ENCODE results near the gene GRAMD2A.

GRAMD2A gene

DNA sequence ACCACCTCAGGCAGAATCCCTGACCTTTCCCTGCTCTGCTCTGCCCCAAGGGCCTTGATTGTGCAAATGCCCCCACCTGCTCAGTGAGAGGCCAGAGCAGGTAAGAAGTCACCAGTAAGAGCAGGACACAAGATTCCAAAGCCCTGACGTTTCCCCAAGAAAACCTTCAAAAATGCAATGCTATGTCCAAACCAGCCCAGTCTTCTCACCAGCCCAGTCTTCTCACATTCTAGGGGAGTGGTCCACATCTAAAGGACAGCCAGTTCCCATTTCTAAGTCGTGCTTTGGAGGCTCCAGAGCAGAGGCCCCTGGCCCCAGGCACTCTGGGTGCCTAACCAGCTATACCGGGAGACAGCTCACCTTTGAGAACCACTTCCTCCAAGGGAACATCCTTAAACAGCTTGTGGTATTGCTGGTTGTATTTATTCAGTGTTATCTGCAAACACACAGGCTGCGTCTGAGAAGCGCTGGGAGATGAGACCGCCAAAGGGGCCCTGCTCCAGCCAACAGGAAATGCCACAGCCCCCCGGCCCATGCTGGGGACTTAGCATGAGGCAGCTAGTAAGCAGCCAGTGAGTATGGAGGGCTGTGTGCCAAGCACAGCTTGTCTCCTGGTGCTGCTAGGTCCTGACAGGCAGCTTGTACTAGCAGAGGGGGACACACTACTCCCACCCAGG, 29.3 kb downstream of the GRAMD2A start:
- no peak for DNase-seq (ENCODE audit: low read depth in 2 of 2)

DNA sequence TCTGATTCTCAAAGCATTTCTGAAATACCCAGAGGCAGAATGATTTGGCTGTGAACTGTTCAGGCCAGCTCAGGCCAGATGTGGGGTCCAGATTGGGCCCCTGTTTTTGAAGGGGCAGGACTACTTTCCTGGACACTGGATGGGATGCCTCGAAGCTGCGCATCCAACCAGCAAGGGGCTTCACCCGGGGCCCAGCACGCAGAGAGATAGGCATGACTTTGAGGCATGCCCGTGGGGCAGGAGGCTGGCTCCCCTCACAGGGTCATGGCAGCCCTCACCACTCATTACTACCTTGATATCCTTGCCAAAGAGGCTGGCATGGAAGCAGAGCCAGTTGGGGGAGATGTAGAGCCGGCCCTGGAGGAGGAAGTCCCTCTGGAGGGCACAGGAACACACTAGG, 30.1 kb downstream of the GRAMD2A start:
- no peak for DNase-seq (ENCODE audit: low read depth in 2 of 2)

DNA sequence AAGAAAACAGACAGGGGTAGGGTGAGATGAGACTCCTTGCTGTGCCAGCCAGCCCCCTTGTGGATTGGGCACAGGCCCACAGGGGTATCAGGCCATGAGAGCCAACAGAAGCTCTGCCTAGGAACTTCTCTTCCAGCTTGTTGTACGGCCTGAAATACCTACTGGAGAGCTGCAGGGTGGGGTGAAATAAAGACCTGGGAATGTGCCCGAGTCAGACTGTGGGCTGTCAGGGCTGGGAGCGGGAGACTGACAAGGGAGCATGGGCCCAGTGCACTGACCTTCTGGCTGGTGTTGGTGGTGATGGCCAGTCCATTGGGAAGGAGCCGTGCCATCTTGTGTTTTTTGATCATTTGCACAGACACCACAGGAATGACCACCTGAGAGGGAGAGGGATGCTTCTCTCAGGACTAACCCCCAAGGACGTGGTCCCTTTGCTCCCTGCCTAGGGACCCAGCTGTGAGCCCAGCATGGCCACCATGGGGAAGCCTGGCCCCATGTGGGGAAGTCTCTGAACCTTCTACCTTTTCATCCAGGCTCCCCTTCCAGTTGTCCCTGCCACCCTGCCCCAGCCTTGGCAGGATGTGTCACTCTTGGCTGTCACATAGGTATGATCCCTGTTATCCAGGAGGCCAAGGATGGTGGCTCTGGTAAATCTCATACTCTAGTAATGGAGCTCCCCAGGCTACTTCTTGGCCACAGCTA, 30.7 kb downstream of the GRAMD2A start:
- no peak for DNase-seq (ENCODE audit: low read depth in 2 of 2)

DNA sequence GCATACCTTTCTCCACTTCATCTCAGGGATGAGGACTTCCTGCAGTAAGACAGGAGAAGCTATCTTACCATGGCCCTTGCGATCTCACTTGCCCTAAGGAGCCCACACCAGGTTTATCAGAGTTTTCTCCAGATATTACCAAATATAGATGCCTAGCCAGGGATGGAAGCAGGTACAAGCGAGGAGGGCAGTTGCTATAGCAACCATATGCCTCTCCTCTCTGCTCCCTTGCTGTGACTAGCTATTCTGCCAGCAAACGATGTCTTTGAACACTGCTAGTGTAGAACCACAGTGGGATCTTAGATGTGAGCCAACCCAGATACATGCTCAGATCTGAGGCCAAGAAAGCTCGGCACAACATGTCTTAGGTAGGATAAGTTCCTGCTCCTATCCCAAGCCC, 33.9 kb downstream of the GRAMD2A start:
- no peak for DNase-seq (ENCODE audit: low read depth in 2 of 2)

DNA sequence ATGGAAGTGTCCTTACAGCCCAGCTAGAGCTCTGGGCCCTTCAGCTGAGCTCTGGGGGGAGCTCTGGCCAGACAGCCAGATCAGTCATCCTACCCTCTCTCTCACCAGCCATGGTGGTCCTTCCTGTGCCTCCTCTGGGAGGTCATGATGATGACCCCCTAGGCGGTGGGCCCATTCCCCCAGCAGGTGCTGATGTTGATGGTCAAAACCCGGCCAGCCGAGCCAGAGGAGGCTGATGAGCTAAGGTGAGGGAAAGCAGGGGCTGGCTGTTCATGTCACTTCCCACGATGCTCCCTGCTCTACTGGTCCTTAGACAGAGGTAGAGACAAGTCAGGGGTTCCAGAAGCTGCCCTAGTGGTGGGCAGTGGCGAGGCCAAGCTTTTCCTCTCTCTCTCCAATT, 35.0 kb downstream of the GRAMD2A start:
- DNase-seq (ENCODE audit: low read depth in 2 of 2), result no peak

DNA sequence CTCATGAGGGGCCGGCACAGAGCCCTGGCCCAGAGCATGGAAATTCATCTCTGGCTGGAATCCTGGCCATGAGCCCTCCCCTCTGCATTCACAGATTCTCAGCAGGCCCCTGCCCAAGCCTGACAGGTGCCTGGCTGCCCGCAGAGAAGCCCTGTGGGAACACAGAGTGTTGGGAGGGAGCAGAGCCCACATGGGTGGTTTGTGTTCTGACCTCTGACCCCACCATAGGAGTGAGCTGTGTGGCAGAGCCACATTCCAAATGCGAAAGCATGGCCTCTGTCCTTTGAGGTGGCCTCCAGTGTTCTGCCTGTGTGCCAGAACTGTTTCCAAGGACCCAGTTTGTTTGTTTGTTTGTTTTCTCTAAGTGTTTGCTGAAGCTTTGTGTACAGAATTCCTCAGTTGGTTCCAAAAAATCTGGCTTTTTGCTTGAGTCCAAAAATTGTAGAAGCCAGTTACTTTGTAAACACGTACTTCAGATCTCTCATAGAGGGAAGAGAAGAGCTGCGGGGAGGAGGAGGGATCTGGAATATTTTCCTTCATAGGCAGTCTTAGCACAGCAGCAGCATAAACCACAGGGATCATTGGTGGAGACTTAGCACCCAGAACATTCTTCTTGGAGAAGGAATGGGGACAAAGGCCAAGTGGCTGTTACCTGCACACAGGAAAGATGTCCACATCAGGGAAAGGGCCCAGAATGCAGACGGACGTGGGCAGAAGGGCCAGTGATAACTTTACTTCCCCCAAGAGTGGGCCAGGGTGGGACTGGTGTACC, 36.0 kb downstream of the GRAMD2A start:
- no peak for DNase-seq (ENCODE audit: low read depth in 2 of 2)

DNA sequence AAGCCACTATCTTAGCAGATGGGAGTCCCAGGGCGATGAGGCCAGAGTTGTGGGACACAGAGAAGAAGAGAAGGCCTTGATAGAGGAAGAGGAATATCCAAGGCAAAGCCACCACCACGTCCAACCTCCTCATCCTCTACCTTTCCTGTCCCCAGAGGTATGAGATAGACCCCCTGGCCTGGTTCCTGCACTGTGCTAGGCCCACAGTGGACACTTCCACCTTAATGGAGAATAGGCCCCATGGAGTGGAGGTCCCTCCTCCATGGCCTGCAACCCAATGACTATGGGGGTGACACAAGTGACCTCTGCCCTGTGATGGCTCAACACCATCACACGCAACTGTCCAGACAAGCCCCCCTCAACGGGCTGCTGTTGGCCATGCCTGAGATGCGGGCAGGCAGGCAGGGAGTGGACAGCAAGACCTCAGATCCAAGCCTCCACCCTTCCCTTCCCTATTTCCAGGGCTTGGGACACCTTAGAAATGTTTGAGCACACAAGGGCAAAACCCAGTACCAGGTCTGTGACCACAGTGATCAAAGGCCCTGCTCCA, 36.8 kb downstream of the GRAMD2A start:
- DNase-seq (ENCODE audit: low read depth in 2 of 2), result no peak

DNA sequence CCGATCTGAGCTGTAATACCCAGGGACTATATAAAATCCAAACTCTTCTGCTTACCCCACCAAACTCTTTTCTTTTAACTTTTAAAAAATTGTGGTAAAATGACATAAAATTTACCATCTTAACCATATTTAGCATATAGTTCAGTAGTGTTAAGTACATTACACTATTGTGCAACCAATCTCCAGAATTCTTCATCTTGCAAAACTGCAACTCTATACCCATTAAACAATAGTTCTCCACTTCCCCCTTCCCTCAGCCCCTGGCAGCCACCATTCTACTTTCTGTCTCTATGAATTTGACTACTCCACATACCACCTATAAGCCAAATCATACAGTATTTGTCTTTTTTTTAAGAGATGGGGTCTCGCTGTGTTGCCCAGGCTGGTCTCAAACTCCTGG, 40.7 kb downstream of the GRAMD2A start:
- no peak for DNase-seq (ENCODE audit: low read depth in 2 of 2)

DNA sequence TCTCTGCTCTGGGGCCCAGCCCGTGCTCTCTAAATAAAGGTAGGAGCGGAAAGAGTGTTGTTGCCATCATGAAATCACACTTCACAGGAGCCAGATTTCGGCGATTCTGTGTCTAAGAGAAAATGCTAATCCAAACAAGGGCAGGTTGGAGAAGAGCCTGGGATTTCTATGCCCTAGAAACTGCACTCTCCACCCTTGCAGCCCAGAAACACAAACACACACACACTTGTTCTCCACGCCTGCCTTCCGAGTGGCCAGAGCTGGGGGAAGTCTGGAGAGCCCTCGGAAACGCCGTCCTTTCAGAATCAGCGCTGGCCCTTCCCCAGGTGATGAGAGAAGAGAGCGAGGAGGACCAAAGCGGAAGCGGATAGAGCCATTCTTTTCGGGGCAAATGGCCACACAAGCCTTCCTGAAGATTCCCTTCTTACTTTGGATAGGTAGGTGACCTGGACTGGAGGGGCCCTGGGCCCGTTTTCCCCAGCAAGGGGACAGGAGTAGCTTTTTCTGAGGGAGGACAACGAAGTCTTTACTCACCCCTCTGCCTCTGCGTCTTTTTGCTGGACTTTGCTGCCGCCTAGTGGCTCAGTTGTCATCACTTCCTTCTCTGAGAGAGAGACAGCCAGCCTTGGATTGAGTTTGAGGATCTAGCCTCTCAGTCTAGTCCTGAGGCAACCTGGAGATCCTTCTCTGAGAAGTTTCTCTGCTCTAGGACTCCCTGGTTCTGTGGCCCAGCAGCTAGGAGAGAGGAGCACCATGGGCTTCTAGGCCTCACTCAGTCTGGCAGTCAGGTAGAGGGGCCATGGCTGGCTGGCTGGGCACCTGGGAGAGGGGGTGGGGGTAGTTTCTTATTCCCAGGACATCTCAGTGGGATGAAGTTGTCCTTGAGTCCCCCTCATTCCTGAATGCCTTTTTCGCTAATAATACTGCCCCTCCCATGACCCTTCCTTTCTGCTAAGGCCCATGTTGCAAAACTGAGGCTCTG, 41.7 kb downstream of the GRAMD2A start:
- DNase-seq (ENCODE audit: low read depth in 2 of 2), result peak; percentile 67

DNA sequence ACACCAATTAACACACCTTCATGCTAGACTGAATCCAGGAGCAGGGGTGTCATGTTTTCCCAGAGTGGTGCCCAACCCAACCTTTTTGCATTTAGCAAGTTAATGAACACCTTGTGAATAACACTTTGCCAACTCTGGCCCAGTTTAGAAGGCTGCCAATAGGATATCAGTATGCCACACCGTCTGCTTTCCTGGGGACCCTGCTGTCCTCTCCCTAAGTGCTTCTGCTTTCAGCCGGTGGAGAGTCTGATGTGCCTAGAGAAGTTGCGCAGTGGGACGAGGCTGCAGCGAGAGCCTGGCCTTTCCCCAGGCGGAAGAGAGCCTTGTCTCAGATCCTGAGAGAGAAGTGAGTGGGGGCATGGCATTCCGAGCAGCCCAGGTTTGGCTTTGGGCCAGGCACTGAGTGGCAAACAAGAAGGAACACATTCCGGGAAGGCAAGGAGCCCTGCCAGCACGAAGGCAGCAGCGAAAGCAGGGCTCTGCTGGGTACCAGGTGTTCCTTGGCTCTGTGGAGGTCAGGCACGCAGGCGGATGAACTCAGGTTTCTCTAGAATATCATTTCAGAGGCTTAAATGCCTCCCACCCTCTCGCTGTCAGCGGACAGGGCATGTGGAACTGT, 42.5 kb downstream of the GRAMD2A start:
- DNase-seq (ENCODE audit: low read depth in 2 of 2), result no peak

DNA sequence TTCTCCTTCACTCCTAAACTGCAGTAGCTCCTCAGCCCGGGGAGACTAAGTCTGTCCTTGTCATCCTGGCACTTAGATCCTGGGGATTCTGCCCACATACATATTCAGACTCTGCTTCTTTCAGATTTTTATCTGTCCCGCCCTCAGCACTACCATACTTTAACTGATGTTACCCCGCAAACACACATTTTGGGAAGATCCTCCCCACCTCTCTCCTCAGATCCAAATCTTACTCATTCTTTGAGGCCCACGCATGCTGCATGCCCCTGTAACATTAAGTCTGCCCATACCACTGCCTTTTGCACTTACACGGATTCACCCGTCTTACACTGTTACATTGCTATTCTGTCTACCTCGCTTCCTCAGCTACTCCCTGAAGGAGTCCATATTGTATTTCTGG, 43.3 kb downstream of the GRAMD2A start:
- DNase-seq (ENCODE audit: low read depth in 2 of 2), result no peak

DNA sequence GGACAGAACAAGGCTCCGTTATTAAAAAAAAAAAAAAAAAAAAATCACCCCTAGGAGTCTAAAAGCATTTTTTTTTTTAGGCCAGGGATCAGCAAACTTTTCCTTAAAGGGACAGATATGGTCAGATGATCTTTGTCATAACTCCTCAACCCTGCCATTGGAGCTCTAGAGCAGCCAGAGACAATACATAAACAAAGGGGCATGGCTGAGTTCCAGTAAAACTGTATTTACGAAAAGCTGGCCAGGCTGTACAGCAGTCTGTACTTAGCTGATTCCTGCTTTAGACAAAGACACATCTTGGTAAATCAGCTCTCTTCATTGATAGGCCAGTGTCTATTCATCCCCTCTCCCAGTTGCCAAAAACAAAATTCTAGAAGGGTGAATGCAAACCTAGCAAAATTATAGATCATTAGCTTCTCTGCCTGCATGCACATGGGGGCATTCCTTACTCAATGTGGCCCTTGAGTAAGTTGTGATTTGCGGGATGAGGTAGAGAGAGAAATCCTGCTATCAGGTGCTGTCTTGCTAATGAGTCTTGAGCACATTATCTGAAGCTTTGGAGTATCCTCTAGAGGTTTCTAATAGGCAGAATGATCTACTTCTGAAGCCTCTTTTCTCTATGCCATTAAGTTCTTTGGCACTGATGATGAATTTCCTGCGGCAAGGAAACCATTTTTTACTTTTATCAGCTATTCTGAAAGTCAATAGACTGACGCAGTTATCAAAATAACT, 44.2 kb downstream of the GRAMD2A start:
- no peak for DNase-seq (ENCODE audit: low read depth in 2 of 2)

DNA sequence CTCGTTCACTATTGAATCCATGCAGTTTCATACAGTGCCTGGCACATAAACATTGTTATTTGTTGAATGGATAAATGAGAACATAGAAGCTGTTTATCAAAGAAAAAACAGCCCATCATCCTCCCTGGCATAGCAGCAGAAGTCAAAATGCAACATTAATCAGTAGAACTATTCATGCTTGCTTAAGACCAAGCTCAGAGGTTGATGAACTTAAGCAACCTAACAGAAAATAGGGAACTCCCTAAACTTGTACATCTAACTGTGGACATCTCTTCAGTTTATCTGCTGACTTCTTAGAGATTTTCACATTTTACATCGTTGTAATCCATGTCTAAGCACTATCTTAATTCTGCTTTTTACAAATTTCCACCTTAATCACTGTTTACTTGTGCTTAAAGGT, 50.2 kb downstream of the GRAMD2A start:
- DNase-seq (ENCODE audit: low read depth in 2 of 2), result no peak

DNA sequence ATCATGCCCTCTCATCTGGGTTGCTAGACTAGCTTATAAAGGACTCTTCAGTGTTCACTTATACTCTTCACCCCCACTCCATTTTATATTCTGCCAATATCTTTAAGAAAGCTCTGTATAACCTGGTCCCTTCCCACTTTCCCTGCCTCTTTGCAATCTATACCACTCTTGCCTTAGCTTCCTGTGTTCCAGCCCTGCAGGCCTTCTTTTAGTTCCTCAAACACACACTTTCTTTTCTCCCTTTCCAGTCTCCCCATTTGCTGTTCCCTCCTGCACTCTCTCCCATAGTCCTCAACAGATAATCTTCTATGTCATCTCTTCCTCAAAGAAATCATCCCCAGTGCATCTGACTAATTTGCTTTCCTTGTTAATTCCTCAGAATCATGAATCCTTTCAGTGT, 50.7 kb downstream of the GRAMD2A start:
- DNase-seq (ENCODE audit: low read depth in 2 of 2), result no peak

DNA sequence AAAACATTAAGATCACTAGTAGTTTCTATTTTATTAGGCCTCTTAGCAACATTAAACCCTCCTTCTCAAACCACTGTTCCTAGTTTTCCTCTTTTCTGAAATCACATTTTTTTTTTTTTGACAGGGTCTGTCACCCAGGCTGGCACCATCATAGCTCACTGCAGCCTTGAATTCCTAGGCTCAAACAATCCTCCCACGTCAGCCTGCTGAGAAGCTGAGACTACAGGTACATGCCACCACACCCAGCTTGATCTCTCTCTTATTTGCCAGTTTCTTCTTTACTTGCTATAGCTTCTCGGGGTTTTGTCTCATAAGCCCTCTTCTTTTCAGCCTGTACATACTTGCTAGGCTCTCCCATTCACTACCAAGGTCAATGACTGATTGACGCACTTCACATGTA, 51.4 kb downstream of the GRAMD2A start:
- DNase-seq (ENCODE audit: low read depth in 2 of 2), result no peak

DNA sequence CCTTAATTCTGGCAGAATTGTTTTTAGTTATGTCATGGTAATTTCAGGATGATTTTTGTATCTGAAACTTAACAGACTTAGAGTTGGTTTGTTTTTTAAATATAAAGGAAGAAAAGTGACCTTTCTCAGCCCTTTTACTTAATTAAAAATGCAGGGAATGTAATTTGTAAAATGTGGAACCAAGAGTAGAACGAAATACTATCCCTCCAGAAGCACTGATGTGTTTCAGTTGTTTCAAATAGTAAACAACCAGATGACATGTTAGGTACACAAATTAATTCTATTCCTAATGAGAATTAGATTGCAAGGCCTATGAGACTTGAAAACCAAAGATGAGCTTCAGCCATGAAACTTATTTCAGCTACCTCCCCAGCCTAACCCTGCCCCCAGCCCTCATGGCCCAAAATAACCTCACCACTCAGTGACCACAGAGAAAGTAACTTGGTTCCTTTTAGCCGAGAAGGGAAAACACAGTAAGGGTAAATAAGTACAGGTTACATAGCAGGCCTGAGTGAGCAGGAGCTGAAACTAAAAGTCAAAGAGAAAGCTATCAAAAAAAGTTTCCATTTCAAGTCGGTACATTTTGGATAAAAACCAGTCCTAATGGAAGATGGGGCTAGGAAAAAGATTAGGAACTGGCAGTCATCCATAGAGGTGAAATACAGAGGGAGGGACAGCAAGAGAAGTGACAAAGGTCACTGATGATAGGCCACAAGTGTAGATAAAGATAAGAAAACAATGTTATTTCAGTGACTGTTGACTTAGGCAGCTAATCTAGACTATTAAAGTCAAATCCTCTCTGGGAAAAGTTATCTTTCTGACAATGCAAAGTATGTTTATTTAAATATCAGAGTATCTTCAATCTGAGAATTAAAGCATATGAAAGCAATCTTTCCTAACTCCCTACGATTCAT, 56.2 kb downstream of the GRAMD2A start:
- DNase-seq (ENCODE audit: low read depth in 2 of 2), result no peak

DNA sequence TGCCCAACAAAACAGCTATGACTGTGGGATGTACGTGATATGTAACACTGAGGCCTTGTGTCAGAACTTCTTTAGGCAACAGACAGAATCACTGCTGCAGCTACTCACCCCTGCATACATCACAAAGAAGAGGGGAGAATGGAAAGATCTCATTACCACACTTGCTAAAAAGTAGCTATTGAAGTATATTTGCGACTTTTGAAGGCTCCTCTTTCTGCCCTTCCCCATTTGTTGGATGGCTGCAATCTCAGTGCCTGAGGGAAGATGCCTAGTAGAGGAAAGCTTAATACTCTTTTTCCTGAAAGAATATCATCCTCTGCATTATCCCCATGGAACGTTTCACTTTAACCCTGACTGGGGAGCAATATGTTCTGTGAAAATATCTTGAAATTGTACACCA, 57.5 kb downstream of the GRAMD2A start:
- no peak for DNase-seq (ENCODE audit: low read depth in 2 of 2)

DNA sequence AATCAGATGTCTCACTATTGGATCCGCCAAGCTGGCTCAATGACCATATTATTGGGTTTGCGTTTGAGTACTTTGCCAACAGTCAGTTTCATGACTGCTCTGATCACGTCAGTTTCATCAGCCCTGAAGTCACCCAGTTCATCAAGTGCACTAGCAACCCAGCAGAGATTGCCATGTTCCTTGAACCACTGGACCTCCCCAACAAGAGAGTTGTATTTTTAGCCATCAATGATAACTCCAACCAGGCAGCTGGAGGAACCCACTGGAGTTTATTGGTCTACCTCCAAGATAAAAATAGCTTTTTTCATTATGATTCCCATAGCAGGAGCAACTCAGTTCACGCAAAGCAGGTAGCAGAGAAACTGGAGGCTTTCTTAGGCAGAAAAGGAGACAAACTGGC, 57.9 kb downstream of the GRAMD2A start:
- no peak for DNase-seq (ENCODE audit: low read depth in 2 of 2)
